ENCODE results near the gene SIGLEC9. TPM values are rescaled to one million over a fixed set of nuclear protein-coding genes. Genes with fewer than 3 reads are reported as not detected.

Gene SIGLEC9
- total and polyA plus RNA-seq, 2 of the 8 experiments (the other 6 are each of a cell fraction or from before 2014, with no cell fraction given), result not detected

DNA sequence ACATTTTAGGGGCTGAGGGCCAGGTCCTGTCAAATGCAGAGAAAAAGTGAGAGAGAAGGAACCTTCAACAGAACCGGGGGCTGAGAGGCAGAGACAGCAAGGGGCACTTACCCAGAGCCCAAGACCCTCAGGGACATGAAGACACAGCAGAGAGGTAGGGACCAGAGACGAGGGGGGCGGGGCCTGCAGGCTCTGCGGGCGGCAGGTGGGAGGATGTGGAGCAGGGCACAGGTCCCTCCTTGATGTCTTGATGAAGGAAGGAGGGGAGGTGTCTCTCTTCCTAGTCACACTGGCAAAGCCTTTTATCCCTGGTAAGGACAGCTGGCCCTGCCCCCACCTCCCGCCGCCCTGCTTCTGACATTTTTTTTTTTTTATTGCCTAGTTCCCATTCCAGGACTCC, 42.1 kb upstream of the SIGLEC9 start, which contains the start of gene KLK14 (continued):
- TF ChIP-seq FOSL1 (IDR thresholded peaks at IDR 0.05; ENCODE audit: insufficient read depth, low read depth, low read length), result no peak
- TF ChIP-seq E2F6 (IDR thresholded peaks at IDR 0.05), result no peak
- no peak for TF ChIP-seq SP2 (IDR thresholded peaks at IDR 0.05; ENCODE audit: low read length)

Measured in H1 (cell line).